ENCODE results near the gene REN.

The REN gene

GRCh38 chr1:204152310-204153044, 13.7 kb downstream of the REN start:
- no peak for DNase-seq (ENCODE audit: low spot score)

DNA sequence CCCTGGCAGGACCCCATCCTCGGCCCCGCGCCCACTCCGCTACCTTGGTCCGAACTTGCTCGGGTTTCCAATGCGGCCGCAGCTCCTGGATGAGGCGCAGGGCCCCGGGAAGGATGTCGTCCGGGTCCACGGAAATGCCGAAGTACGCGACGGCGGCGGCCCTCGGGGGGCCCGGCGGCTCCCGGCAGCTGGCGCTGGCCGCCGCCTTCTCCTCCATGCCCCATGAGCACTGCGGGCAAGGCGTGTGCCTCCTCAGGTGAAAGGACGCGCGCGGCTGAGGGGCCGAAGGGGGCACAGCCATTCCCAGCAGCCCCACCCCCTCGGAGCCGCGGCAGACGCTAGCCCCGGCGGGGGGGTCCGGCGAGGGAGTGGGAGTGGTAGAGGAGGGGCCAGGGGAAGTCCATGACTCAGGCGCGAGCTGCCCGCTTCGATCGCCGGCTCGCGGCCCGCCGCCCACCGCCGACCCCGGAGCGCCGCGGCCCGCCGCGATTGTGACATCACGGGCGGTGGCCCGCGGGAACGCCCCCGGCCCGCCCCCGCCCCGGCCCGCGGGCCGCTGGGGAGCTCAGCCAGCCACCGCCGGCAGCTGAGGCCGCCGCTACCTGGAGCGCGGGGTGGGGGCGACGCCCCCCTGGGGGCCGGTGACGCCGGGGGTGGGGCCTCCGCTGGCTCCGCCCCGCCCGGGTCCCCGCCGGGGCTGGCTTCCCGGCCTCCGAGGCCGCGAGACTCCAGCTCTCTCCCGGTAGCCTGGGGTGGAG, 14.4 kb downstream of the REN start, which contains the start of gene ETNK2:
Gene ETNK2, minus strand, starts transcription at position 493 of the 758 bp plus-strand sequence. Its CDS starts 192 bp downstream, at position 301.
- no peak for DNase-seq (ENCODE audit: low spot score)

DNA sequence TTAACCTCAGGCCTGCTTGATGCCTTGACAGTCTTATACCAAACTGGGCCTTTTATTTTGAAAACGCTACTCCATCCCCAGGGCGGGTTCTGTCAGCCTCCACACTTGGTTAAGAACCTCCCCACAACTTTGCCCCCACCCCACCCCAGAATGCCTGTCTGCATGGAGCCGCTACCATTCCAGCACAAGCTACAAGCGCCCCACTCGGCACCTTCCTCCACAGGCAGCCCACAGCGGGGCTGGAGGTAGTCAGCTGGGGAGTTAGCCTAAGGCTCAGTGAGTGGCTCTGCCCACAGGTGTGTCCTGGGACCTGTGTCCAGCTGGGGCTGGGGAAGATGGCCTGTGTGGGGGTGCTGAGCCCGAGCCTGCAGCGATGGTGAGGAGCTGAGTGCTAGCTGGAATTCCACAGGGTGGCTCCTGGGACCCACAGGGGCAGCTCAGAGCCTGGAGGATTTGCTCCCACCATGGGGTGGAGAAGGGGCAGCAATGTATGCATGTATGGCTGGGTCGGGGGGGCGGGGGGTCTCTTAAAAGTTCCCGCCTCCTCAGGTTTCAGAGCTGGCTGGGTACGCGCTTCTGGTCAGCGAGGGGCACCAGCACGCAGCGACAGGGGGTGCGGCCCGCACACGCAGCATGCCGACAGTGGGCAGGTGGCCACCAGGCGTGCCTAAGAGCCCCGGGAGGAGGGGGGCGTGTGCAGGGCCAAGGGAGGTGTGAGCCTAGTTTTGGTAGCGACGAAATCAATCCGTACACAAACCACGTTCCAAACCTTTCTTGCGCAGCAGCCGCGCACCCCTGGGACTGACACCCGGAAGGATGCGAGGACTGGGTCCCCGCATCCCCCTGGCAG, 15.2 kb downstream of the REN start:
- no peak for DNase-seq (ENCODE audit: low spot score)

- DNase-seq (ENCODE audit: low spot score), result no peak
Observed at GRCh38 chr1:204149635-204150565, 16.2 kb downstream of the REN start.

DNA sequence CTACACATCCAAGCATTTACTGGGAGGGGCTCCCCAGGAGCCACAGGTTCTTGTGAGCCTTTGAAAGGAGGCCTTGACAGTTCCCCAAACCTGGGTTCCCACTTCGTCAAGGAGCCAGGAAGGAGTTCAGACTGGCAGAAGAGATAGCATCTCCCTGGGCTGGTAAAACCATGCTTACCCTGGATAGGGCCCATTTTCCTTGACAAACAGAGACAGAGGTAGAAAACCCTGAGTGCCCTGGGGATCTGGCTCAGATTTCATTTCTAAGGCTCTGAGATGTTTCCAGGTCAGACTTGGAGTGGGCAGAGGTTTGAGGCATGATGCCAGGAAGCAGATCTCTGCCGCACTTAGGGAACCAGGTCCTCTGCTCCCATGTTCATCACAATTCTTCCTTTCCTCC, 17.0 kb downstream of the REN start:
- no peak for DNase-seq (ENCODE audit: low spot score)

- no peak for DNase-seq (ENCODE audit: low spot score)
Observed at GRCh38 chr1:204147406-204148383, 18.4 kb downstream of the REN start.

DNA sequence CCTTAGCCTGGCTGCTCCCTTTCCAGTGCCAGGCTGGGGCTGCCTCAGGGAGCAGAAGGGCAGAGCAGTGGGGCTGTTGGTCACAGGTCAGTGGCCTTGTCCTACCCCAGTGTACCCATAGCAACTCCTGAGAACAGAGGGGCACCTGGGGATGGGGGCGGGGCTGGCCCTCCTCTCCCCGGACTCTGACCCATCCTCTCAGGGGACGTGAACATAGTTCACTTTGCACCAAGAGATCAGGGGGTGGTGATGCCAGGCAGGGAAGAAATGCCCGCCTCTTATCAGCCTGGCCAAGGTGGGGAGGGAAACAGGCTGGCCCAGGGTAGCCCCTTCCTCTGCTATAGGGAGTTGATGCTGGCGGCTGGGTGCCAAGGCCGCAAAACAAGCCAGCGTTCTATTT, 19.2 kb downstream of the REN start:
- DNase-seq (ENCODE audit: low spot score), result no peak

- DNase-seq (ENCODE audit: low spot score), result no peak
Observed at GRCh38 chr1:204146309-204146708, 19.8 kb downstream of the REN start.

DNA sequence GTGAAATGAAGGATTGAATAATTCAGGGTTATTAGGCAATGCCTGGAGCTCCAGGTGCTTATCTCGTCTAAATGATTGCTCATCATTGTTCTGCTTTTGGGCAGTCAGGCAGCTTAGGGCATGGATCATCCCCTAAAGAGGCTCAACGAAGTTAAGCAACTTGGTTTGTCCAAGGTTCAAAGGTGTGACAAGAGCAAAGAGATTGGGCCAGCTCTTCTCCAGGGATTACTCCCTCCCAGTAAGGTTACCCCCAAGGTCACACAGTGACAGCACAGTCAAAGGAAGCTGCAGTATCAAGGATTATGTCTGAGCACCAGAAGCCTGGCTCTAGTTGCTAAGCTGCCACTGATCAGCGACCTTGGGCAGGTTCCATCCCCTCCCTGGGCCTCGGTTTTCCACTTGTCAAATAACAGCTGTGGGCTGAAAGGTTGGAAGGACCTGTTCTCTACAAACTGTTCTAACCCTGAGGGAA, 21.1 kb downstream of the REN start:
- DNase-seq (ENCODE audit: low spot score), result no peak

DNA sequence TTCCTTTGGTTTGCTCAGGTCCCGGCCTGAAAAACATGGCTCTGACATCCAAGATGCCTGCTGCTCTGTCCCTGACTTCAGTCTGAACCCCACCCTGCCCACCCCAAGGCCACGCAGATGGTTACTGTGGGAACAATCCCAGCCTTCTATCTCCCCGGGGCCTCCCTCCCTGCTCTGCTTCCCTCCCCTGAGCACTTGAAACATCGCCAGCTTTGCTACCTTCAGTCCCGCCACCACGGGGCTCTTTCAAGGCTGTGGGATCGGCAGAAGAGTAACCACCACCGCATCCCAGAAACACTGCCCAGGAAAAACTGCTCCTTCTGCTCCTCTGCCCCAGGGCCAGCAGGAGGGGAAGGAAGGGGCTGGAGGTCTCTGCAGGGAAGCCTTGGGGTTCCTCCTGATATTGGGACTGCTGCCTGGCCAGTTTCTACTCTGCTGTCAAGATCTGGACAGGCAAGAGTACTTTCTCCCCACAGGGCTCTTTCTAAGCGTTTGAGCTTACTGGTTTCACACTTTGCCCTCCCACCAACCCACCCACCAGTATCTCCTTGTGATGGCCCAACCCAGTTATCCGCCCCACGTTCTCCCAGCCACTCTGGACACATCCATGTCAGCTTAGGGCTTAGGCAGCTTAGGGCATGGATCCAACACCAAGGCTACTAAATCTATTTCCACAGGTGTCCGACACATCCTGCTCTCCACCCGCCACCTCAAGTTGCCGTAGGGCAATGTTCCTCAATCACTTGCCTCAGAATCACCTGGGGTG, 22.7 kb downstream of the REN start:
- no peak for DNase-seq (ENCODE audit: low spot score)

GRCh38 chr1:204142032-204142974, 23.8 kb downstream of the REN start:
- DNase-seq (ENCODE audit: low spot score), result no peak

GRCh38 chr1:204141131-204141530, 25.0 kb downstream of the REN start:
- DNase-seq (ENCODE audit: low spot score), result no peak

- no peak for DNase-seq (ENCODE audit: low spot score)
Observed at GRCh38 chr1:204139952-204140351, 26.2 kb downstream of the REN start.

- no peak for DNase-seq (ENCODE audit: low spot score)
Observed at GRCh38 chr1:204139088-204139487, 27.0 kb downstream of the REN start.

- no peak for DNase-seq (ENCODE audit: low spot score)
Observed at GRCh38 chr1:204136814-204137213, 29.3 kb downstream of the REN start.

GRCh38 chr1:204134103-204134502, 32.0 kb downstream of the REN start:
- DNase-seq (ENCODE audit: low spot score), result no peak

- no peak for DNase-seq (ENCODE audit: low spot score)
Observed at GRCh38 chr1:204132718-204133117, 33.4 kb downstream of the REN start.

DNA sequence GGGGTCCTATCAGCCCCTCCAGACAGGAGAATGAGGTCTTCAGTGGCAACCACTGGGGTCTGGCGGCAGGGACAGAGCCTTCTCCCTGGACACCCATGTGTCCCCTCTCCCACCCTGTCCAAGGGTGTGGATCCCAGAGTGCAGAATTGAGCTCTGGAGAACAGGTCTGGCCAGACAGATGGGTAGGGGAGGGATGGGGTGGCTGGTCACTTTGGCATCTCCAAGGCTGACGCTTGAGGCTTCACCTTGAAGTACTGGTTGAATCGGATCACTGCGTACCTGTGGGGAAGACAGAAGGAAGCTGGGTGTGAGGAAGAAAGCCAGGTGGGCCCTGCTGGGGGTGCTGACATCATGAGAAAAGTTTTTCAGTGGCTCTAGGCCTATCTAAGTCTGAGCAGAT, 34.2 kb downstream of the REN start:
- DNase-seq (ENCODE audit: low spot score), result no peak

Measured in Ammon's horn (tissue), 1 donor.